Measurements from ENCODE around the gene TM4SF18.

The TM4SF18 gene

DNA sequence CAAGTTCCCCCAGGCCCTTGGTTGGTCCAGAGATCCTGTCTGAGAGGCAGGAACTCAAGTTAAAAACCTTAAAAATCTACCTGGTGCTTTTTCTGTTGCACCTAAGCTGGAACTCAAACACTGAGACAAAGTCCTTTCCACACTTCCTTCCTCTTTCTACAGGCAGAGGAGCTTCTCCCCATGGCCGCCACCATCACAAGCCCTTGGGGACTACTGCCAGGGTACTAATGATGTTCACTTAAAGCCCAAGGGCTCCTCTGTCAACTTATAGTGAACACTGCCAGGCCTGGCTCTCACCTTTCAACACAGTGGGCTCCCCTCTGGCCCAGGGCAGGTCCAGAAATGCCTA lies 26.0 kb downstream of the TM4SF18 start:
- no peak overlapping the region for H3K4me3 ChIP-seq (ENCODE audit: low read length)
- no peaks in the 10 kb centered on the region for H3K27me3 ChIP-seq (ENCODE audit: control insufficient read depth, insufficient read depth, low read length)
- no peaks in the 10 kb centered on the region for H3K4me1 ChIP-seq (ENCODE audit: control insufficient read depth, insufficient read depth, low read length)
- H3K27ac ChIP-seq (ENCODE audit: low read length), result no peak overlapping the region
- H3K9me3 ChIP-seq (ENCODE audit: control insufficient read depth, insufficient read depth, low read length), result no peaks in the 10 kb centered on the region
- no peak for DNase-seq (ENCODE audit: low read depth, low spot score)
- no peaks in the 10 kb centered on the region for H3K36me3 ChIP-seq (ENCODE audit: control insufficient read depth, insufficient read depth, low read length)
- no CpG with 5 or more reads among the region's 1 CpG for WGBS (ENCODE audit: insufficient coverage, insufficient read length)

DNA sequence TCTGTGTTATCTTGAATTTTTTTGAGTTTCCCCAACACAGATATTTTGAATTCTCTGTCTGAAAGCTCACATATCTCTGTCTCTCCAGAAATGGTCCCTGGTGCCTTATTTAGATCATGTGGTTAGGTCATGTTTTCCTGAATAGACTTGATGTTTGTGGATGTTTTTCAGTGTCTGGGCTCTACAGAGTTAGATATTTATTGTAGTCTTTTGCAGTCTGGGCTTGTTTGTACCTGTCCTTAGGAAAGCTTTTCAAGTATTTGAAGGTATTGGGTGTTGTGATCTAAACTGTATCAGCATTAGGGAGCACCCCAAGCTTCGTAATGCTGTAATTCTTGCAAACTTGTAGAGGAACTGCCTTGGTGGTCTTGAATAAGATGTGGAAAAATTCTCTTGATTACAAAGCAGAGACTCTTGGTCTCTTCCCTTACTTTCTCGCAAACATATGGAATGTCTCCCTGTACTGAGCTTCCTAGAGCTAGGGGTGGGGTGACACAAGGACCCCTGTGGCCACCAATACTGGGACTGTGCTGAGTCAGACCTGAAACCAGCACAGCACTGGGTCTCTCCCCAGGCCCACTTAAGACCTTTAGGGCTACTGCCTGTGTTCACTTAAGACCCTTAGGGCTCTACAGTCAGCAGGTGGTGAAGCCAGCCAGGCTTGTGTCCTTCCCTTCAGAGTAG lies 26.5 kb downstream of the TM4SF18 start:
- no peaks in the 10 kb centered on the region for H3K9me3 ChIP-seq (ENCODE audit: control insufficient read depth, insufficient read depth, low read length)
- H3K27ac ChIP-seq (ENCODE audit: low read length), result no peak overlapping the region
- no peaks in the 10 kb centered on the region for H3K4me1 ChIP-seq (ENCODE audit: control insufficient read depth, insufficient read depth, low read length)
- H3K36me3 ChIP-seq (ENCODE audit: control insufficient read depth, insufficient read depth, low read length), result no peaks in the 10 kb centered on the region
- no peaks in the 10 kb centered on the region for H3K27me3 ChIP-seq (ENCODE audit: control insufficient read depth, insufficient read depth, low read length)
- H3K4me3 ChIP-seq (ENCODE audit: low read length), result no peak overlapping the region
- DNase-seq (ENCODE audit: low read depth, low spot score), result no peak
- WGBS (ENCODE audit: insufficient coverage, insufficient read length), result no CpG with 5 or more reads among the region's 2 CpGs

DNA sequence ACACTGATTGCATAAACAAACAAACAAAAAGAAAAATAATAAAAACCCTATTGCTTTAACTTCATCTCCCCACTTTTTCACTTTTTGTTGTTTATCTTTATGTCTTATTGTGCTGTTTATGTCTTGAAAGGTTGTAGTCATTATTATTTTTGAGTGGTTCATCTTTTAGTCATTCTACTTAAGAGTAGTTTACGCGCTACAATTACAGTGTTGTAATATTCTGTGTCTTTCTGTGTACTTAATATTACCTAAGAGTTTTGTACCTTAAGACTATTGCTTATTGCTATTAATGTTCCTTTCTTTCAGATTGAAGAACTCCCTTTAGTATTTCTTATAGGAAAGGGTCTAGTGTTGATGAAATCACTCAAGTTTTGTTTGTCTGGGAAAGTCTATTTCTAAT lies 28.1 kb downstream of the TM4SF18 start:
- H3K9me3 ChIP-seq (ENCODE audit: control insufficient read depth, insufficient read depth, low read length), result no peaks in the 10 kb centered on the region
- H3K4me1 ChIP-seq (ENCODE audit: control insufficient read depth, insufficient read depth, low read length), result no peaks in the 10 kb centered on the region
- whole genome bisulfite sequencing (ENCODE audit: insufficient coverage, insufficient read length), result no CpG with 5 or more reads among the region's 2 CpGs
- H3K27ac ChIP-seq (ENCODE audit: low read length), result no peak overlapping the region
- H3K36me3 ChIP-seq (ENCODE audit: control insufficient read depth, insufficient read depth, low read length), result no peaks in the 10 kb centered on the region
- DNase-seq (ENCODE audit: low read depth, low spot score), result no peak
- no peaks in the 10 kb centered on the region for H3K27me3 ChIP-seq (ENCODE audit: control insufficient read depth, insufficient read depth, low read length)
- H3K4me3 ChIP-seq (ENCODE audit: low read length), result no peak overlapping the region

DNA sequence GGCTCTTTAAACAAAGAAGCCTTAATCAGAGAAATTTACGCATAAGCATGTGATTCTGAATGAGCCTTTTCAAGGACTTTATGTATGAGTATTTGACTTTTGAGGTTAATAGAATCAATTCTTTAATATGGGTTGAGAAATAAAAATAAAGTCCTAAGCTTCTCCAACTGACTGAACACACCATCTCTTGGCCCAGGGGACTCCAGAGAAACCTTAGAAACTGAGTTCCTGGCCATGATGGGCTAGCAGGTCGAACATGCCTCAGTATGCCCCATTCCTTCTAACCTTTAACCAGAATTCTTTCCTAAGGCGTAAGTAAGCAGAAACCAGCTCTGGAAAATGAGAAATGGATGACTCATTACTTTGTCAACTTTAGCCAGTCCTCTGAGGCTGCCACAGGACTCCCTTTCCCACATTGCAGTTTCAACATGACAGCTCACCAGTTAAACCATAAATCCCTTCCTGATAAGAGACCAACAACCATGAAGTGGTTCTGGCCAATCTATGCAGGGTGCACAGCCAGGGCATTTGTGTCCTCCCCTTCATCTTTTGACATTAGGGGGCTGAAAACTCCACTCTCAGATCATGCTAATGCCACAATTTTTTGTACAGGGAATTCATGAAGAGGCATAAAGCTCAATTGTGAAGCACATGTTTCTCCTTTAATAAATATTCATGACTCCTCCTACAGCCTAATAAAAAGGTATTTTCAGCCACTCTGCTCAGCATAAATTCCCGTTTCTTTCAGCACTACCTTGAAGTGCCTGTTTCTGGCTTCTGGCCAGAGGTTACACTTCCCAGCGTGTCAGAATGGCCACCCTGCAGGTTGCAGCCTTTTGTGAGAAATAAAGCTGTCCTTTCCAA lies 33.3 kb downstream of the TM4SF18 start:
- H3K27me3 ChIP-seq (ENCODE audit: control insufficient read depth, insufficient read depth, low read length), result no peaks in the 10 kb centered on the region
- H3K9me3 ChIP-seq (ENCODE audit: control insufficient read depth, insufficient read depth, low read length), result no peaks in the 10 kb centered on the region
- DNase-seq (ENCODE audit: low read depth, low spot score), result no peak
- no CpG with 5 or more reads among the region's 5 CpGs for WGBS (ENCODE audit: insufficient coverage, insufficient read length)
- no peak overlapping the region for H3K4me3 ChIP-seq (ENCODE audit: low read length)
- H3K27ac ChIP-seq (ENCODE audit: low read length), result no peak overlapping the region
- no peaks in the 10 kb centered on the region for H3K4me1 ChIP-seq (ENCODE audit: control insufficient read depth, insufficient read depth, low read length)
- no peaks in the 10 kb centered on the region for H3K36me3 ChIP-seq (ENCODE audit: control insufficient read depth, insufficient read depth, low read length)

DNA sequence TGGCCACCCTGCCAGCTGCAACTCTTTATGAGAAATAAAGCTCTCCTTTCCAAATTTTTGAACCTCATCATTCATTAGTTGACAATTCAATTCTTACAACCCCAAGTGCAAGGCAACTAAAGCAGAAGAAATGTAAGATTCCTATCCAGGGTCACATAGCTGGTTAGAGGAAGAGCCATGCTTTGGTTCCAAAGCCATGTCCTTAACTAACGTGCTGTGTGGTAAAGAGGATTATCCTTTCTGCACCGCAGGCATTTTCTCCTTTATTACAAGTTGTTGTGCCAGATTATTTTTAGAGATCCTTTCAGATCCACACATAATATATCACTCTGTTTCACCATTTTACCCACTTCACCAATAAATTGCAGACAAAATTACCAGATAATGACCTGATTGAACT lies 36.5 kb downstream of the TM4SF18 start:
- Histone ChIP-seq H3K27ac (ENCODE audit: low read length) (no peak overlapping the region), H3K9me3 (ENCODE audit: control insufficient read depth, insufficient read depth, low read length) (no peaks in the 10 kb centered on the region), H3K27me3 (ENCODE audit: control insufficient read depth, insufficient read depth, low read length) (no peaks in the 10 kb centered on the region), H3K4me1 (ENCODE audit: control insufficient read depth, insufficient read depth, low read length) (no peaks in the 10 kb centered on the region), H3K36me3 (ENCODE audit: control insufficient read depth, insufficient read depth, low read length) (no peaks in the 10 kb centered on the region), H3K4me3 (ENCODE audit: low read length) (no peak overlapping the region)
- no CpG with 5 or more reads among the region's 2 CpGs for WGBS (ENCODE audit: insufficient coverage, insufficient read length)
- DNase-seq (ENCODE audit: low read depth, low spot score), result no peak

DNA sequence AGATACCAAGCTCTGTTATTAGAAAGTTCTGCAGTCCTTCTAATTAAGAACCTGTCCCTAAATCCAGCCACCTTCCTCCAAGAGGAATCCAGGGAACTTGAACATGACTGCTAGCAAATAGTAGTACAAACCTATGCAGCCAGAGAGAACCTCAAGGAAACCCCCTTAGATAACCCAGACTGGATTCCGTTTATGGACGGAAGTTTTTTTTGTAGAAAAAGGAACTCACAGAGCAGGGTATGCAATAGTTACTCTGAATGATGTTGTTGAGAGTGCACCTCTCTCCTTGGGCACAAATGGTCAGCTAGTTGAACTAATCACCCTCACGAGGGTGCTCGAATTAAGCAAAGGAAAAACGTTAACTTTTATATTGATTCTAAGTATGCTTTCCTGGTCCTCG lies 40.8 kb downstream of the TM4SF18 start:
- WGBS (ENCODE audit: insufficient coverage, insufficient read length), result no CpG with 5 or more reads among the region's 6 CpGs
- Histone ChIP-seq H3K9me3 (ENCODE audit: control insufficient read depth, insufficient read depth, low read length) (no peaks in the 10 kb centered on the region), H3K27ac (ENCODE audit: low read length) (no peak overlapping the region), H3K4me3 (ENCODE audit: low read length) (no peak overlapping the region), H3K36me3 (ENCODE audit: control insufficient read depth, insufficient read depth, low read length) (no peaks in the 10 kb centered on the region), H3K27me3 (ENCODE audit: control insufficient read depth, insufficient read depth, low read length) (no peaks in the 10 kb centered on the region), H3K4me1 (ENCODE audit: control insufficient read depth, insufficient read depth, low read length) (no peaks in the 10 kb centered on the region)
- no peak for DNase-seq (ENCODE audit: low read depth, low spot score)

DNA sequence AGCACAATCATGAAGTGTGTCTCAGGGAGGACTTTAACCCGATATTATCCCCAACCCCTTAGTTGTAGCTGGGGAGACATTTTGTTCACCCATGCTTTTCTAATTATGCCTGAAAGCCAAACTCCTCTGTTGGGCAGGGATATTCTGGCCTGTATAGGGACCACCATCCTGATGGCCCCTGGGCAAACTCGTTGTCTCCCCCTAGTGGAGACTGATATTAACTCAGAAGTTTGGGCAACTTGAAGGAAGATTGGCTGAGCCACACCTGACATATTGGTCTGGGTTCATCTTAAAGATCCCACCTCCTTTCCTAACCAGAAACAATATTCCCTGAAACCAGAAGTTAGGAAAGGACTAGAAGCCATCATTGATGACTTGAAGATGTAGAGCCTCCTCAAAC lies 42.3 kb downstream of the TM4SF18 start:
- Histone ChIP-seq H3K4me3 (ENCODE audit: low read length) (no peak overlapping the region), H3K9me3 (ENCODE audit: control insufficient read depth, insufficient read depth, low read length) (no peaks in the 10 kb centered on the region), H3K27me3 (ENCODE audit: control insufficient read depth, insufficient read depth, low read length) (no peaks in the 10 kb centered on the region), H3K36me3 (ENCODE audit: control insufficient read depth, insufficient read depth, low read length) (no peaks in the 10 kb centered on the region), H3K4me1 (ENCODE audit: control insufficient read depth, insufficient read depth, low read length) (no peaks in the 10 kb centered on the region), H3K27ac (ENCODE audit: low read length) (no peak overlapping the region)
- no peak for DNase-seq (ENCODE audit: low read depth, low spot score)
- no CpG with 5 or more reads among the region's 2 CpGs for WGBS (ENCODE audit: insufficient coverage, insufficient read length)

DNA sequence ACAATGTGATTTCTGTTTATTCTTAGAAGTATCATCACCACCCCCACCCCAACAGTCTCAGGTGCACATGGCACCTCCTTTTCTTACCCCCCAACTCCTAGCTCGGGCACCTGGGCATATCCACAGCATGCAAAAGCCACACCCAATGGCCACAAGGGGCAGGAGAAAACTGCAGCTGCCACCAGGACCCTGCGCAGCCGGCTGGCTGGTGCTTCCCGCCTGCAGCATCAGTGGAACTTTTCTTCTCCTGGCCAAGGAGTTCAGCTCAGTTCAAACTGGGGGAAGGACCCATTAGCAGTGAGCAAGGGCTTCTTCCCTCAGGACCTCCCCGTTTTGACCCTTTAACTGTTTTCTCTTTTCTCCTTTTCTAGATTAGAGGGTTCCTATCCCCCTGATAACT lies 44.8 kb downstream of the TM4SF18 start:
- WGBS (ENCODE audit: insufficient coverage, insufficient read length), result no CpG with 5 or more reads among the region's 5 CpGs
- Histone ChIP-seq H3K4me3 (ENCODE audit: low read length) (no peak overlapping the region), H3K27ac (ENCODE audit: low read length) (no peak overlapping the region)

DNA sequence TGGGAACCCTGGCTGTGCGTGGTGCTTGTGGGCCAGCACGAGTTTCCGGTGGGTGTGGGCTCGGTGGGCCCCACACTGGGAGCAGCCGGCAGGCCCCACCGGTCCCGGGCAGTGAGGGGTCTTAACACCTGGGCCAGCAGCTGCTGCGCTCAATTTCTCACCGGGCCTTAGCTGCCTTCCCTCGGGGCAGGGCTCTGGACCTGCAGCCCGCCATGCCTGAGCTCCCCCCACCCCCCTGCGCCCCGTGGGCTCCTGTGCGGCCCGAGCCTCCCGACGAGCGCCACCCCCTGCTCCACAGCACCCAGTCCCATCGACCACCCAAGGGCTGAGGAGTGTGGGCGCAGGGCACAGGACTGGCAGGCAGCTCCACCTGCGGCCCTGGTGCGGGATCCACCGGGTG lies 49.4 kb downstream of the TM4SF18 start:
- Histone ChIP-seq H3K9me3 (ENCODE audit: control insufficient read depth, insufficient read depth, low read length) (no peaks in the 10 kb centered on the region), H3K4me1 (ENCODE audit: control insufficient read depth, insufficient read depth, low read length) (no peaks in the 10 kb centered on the region), H3K27ac (ENCODE audit: low read length) (no peak overlapping the region), H3K27me3 (ENCODE audit: control insufficient read depth, insufficient read depth, low read length) (no peaks in the 10 kb centered on the region), H3K4me3 (ENCODE audit: low read length) (no peak overlapping the region), H3K36me3 (ENCODE audit: control insufficient read depth, insufficient read depth, low read length) (no peaks in the 10 kb centered on the region)
- no CpG with 5 or more reads among the region's 23 CpGs for WGBS (ENCODE audit: insufficient coverage, insufficient read length)
- no peak for DNase-seq (ENCODE audit: low read depth, low spot score)

More for the DNA sequence above, 44.8 kb downstream of the TM4SF18 start:
- Histone ChIP-seq H3K36me3 (ENCODE audit: control insufficient read depth, insufficient read depth, low read length) (no peaks in the 10 kb centered on the region), H3K4me1 (ENCODE audit: control insufficient read depth, insufficient read depth, low read length) (no peaks in the 10 kb centered on the region), H3K27me3 (ENCODE audit: control insufficient read depth, insufficient read depth, low read length) (no peaks in the 10 kb centered on the region), H3K9me3 (ENCODE audit: control insufficient read depth, insufficient read depth, low read length) (no peaks in the 10 kb centered on the region)
- DNase-seq (ENCODE audit: low read depth, low spot score), result no peak

DNA sequence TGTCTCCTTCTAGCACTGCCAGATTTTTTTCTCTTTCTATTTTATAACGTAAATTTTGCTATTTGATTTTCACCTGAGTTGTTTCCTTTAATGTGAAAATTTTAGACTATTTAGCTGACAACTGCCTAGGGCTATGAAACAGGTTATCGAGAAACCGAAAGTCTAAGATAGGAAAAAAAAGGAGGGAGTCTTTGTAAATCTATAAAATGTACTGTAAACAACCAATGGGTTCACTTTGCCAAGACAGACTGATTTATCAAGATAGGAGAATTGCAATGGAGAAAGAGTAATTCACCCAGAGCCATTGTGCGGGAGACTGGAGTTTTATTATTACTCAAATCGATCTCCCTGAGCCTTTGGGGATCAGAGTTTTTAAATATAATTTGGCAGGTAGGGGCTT lies 50.0 kb downstream of the TM4SF18 start:
- no peak overlapping the region for H3K4me3 ChIP-seq (ENCODE audit: low read length)
- no peaks in the 10 kb centered on the region for H3K27me3 ChIP-seq (ENCODE audit: control insufficient read depth, insufficient read depth, low read length)
- H3K4me1 ChIP-seq (ENCODE audit: control insufficient read depth, insufficient read depth, low read length), result no peaks in the 10 kb centered on the region
- no CpG with 5 or more reads among the region's 5 CpGs for WGBS (ENCODE audit: insufficient coverage, insufficient read length)
- H3K27ac ChIP-seq (ENCODE audit: low read length), result no peak overlapping the region
- DNase-seq (ENCODE audit: low read depth, low spot score), result no peak
- no peaks in the 10 kb centered on the region for H3K36me3 ChIP-seq (ENCODE audit: control insufficient read depth, insufficient read depth, low read length)
- H3K9me3 ChIP-seq (ENCODE audit: control insufficient read depth, insufficient read depth, low read length), result no peaks in the 10 kb centered on the region

DNA sequence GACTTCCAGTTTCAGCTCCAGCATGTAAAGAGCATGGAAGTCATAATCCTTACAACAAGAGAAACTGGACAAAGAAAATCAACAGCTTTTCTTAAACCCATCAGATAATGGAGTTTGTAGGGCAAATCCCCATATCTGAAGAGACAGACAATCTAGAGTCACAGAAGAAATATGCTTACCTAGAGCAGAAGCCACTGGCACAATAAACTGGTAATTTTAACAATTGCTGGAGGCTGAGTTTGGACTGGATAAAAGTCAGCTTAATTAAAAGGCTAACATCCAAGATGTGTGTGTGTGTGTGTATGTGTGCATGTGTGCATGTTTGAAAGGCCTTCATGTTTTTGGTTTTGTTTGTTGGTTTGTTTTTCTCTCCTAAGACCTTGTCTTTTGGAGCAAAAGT lies 50.6 kb downstream of the TM4SF18 start:
- Histone ChIP-seq H3K4me1 (ENCODE audit: control insufficient read depth, insufficient read depth, low read length) (no peaks in the 10 kb centered on the region), H3K27ac (ENCODE audit: low read length) (no peak overlapping the region), H3K4me3 (ENCODE audit: low read length) (no peak overlapping the region), H3K36me3 (ENCODE audit: control insufficient read depth, insufficient read depth, low read length) (no peaks in the 10 kb centered on the region), H3K9me3 (ENCODE audit: control insufficient read depth, insufficient read depth, low read length) (no peaks in the 10 kb centered on the region), H3K27me3 (ENCODE audit: control insufficient read depth, insufficient read depth, low read length) (no peaks in the 10 kb centered on the region)
- DNase-seq (ENCODE audit: low read depth, low spot score), result no peak
